Stimulated activated naive CD4-positive, alpha-beta T cell treated with Interleukin-2 at 50 U/mL for 16 hours (primary cell): ENCODE results near the gene PNLIPRP1.

Experiments
- DNase-seq: peaks from one replicate; lab custom pipeline; 2025; lab: John Stamatoyannopoulos, UW

The PNLIPRP1 gene

DNA sequence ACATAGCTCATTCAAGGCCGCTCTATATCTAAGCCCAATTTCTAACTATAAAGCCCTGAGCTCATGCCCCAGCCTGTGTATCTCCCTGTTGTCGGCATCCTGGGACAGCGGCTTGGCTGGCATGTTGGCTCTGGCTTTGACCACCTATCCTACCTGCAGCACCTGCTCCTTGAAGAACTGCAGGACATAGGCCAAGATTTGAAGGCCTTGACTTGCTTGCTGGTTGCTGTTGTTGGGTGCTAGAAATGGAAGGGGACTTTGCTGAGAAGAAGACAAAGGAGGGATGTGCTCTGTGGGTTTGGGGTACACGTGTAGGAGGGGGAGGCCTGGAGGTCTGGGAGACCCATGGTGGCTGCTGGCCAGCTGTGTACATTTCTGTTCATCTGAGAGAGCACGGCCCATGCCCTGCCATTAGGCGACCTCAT, 41.1 kb downstream of the PNLIPRP1 start:
- DNase-seq = no peak

DNA sequence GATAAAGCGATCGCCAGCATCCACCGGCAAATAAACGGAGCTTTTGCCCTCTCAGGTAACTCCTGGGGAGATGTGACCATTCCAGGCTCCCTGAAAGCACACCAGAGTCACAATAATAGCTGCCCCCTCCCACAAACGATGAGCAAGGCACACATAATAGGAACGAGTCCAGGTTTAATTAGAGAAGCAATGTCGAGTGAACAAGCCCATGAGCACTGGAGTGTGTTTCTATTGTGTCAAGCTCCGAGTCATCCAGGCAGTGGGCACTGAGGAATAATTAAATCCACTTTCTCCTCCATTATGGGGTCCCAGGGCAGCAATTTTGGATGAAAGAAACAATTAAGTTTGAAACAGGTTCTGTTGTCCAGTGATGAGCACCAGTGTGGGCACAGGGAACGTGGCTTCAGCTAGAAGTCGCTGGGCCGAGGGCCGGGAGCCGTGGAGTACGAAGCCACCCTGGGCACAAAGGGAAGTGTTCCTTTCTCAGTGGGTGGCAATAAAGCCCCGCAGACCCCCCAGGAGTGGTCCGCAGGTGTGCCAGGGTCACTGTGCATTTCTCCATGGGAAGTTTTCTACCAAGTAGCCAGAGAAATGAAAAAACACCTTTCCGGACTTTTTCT, 41.9 kb downstream of the PNLIPRP1 start:
- DNase-seq = no peak

DNA sequence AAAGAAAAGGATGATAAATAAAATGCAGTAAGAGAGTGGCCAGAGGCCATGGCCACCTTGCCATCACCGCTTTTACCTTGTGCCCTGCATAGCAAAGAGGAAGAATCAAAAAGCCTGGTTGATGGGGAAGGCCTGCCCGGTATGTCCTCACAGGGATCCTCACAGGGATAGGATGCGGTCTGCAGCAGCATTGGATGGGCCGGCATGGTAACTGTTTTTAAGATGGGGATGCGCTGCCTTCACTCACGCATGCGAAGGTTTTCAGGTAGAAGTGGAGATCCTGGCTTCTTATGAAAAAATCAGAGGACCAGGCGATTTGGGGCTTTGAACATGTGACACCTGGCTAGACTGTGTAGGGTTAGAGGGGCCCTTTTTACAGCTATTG, 42.4 kb downstream of the PNLIPRP1 start:
- DNase-seq = no peak

DNA sequence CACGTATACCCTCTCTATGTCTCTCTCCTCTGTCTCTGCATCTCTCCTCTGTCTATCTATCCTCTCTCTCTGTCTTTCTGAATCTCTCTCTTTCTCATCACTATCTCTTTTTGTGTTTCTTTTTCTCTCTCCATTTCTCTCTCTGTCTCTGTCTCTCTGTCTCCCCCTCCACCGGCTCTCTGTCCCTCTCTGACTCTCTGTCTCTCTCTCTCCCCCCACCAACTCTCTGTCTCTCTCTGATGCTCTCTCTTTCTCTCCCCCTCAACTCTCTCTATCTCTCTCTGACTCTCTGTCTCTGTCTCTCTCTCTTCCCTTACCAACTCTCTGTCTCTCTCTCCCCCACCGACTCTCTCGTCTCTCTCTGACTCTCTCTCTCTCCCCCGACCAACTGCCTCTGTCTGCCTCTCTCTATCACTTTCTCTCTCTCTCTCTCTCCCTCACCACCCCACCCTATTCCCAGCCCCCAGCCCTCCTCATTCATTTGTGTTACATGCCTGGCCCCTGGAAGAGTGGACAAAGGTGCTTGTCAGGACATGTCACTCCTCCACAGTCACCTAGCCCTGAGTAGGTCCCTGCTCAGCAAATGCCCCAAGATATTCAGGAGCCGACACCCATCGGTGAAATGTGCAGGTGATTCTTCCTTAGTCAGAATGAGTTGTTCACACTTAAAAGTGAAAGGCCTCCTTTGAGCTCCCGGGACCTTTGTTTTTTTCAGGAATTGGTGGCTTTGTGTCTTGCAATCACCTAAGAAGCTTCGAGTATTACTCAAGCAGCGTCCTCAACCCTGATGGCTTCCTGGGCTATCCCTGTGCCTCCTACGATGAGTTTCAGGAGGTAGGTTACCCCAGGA, 43.6 kb downstream of the PNLIPRP1 start:
- no peak for DNase-seq

DNA sequence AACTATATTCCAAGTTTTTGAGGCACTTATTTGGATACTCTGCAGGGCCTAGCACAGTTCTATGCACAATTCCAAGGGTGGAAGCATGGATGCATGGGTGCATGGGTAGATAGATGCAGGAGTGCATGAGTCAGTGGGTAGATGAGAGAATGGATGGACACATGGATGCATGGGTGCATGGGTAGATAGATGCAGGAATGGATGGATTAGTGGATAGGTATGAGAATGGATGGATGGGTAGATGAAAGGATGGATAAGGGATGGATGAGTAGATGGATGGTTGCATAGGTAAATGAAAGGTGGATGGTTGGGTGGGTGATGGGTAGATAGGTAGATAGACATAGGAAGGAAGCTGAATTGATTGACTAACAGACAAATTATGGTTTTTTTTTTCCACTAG, 45.6 kb downstream of the PNLIPRP1 start:
- DNase-seq = no peak

DNA sequence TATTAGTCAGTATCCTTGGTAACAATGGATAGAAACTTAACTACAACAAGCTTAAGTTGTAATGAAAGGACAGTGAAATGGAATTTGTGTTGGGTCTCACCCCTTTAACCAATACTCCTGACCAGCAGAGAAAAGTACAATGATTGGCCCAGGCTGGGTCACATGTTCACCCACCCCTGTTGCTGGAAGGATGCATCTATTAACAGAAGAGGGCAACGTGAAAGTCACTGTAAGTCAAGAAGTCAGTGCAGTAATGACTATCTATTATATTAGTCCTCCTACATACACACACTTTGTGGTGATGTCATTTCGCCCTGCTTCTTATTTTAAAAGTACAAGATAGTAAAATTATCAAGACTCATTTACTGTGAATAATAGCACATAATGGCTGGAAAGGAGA, 46.2 kb downstream of the PNLIPRP1 start:
- DNase-seq = no peak

DNA sequence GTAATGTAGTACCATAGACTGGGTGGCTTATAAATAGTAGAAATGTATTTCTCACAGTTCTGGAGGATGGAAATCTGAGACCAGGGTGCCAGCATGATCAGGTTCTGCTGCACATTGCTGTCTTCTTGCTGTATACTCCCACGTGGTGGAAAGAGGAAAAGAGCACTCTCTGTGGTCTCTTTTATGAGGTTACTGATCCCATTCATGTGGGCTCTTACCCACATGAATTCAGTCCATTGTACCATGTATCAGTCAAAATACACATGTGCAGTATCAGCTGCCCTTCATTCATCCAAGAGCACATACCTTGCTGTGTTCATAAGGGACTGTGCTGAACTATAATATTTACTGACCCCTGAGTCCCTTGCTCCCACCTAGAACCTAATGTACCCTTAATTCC, 47.1 kb downstream of the PNLIPRP1 start:
- DNase-seq = no peak

DNA sequence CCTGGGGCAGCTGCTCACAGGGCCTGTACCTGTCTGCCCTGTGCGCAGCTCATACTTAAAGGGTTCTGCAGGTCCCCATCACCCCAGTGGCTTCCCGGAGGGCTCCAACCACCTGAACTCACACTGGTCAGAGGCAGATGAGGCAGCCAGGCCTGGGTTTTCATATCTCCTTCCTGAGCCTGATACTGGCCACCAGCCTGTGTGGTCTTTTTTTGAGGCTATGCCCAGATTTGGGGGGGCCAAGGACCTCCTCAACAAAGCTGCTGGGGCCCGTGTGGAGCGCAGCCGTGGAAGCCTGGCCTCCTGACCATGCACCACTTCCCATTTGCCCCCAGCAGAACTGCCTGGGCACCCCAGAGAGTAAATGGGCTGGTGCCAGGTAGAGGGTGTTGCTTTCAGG, 55.7 kb downstream of the PNLIPRP1 start:
- DNase-seq = no peak

DNA sequence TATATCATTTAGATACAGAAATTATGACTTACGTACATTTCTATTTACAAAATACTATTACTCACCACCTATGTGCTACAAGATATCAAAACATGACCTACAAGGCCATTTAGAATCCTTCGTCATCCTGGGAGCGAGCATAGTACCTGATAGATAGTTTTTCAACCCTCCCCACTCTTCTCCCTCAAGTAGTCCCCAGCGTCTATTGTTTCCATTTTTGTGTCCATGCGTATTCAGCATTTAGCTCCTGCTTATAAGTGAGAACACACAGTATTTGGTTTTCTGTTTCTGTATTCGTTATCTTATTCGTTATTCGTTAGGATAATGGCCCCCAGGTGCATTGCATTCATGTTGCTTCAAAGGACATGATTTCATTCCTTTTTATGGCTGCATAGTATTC, 58.1 kb downstream of the PNLIPRP1 start:
- DNase-seq = no peak

DNA sequence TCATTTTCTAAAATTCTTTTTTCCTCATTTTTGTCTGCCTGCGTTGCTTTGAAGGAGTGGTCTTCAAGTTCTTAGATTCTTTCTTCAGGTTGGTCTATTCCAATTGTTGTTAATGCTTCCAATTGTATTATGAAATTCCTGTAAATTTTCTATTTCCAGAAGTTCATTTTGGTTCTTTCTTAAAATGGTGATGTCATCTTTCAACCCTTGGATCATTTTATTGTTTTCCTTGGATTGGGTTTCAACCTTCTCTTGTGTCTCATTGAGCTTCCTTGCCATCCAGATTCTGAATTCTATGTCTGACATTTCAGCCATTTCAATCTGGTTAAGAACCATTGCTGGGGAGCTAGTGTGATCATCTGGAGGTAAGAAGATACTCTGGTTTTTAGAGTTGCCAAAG, 63.1 kb downstream of the PNLIPRP1 start:
- DNase-seq = no peak

DNA sequence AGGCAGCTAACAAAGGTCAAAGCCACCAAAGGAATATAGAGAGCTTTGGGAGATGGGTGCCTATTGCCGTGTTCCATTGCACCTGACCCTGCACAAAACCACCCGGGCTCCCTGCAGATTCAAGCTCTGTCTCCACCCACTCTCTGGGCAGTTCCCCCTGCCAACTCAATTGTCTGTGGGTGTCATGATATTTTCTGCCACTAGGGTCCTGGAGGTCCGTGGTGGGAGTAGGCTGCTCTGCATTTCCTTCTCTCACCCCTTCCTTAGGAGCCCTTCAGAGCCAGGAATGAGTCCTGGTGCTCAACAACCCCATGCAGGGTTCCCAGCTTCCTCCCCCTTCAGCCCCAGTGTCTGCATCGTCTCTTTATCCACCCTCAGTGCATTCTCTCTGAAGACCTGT, 64.1 kb downstream of the PNLIPRP1 start:
- no peak for DNase-seq

DNA sequence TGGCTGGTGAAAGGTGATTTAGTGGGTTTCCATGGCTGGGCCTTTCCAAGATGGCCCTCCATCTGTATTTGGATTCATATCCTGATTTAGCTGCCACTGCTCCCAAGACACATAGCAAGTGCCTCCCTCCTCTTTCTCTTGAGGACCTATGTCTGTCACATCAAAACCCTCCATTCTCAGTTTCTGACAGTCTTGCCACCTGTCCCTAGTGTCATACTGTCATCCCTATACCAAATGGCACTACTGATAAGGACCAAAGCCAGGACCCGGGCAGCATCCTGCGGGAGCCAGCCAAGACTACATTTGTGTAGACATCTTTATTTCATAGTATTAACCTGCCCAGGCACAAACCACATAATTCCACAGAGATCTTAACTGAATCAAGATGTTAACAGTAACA, 64.8 kb downstream of the PNLIPRP1 start:
- DNase-seq = no peak

DNA sequence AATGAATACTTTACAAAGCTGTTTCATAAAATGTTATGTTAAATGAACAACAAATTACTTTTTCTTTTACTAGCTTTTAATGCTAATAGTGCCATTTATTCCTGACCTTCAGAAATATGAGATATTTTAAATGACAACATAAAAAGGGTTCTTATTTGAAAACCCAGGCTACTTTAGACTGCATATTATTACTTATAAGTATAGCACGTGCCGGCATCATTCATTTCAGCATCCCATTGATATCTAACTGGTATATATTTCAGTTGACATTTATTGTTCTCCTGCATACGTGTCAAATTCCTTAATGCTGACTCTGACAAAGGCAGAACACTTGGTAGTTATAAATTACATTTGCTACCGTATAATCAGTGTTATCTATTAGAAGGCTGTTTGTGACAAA, 65.3 kb downstream of the PNLIPRP1 start:
- no peak for DNase-seq

DNA sequence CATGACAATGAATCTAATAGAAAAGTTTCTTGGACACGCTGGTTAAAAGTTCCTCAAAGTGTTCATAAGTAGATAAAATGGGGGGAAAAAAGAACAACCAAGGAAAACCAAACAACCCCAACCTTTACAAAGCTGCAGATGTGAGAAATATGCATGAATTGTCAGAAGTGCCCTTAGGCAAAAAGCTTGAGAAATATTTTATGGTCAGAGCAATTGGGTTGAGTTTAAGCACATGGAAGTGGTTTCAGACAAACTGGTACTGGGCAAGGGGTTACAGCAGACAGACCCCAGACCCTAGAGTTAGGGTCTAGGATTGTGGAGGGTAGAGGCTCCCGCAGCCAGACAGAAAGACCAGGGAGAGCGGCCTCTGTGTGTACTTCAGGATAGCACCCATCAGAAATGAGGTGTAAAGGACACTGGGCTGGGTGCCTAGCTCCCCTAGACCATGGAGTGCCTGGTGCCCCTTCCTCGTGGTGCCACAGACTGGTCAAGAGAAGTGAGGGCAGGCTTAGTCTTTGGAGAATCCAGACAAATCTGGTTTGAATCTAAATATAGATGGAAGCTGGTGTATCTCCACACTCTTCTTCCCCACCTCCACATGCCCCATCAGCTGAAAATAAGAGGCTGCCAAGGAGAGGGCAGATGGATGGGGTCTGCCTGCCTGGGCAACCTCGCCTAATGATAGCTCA, 67.2 kb downstream of the PNLIPRP1 start:
- DNase-seq = no peak
